AG09319 (cell line): ENCODE data around the gene MRFAP1.

Experiments
- DNase-seq: peaks from one replicate; pipeline ENCODE4 v3.0.0-alpha.2; 2010; ENCODE audit warnings: low read depth; ENCODE audit errors: extremely low read depth
- CTCF ChIP-seq: IDR thresholded peaks from 2 replicates; pipeline ENCODE4 v1.5.1; 2011; ENCODE audit warnings: low read depth, mild to moderate bottlenecking, inconsistent platforms, low read length, moderate library complexity

The MRFAP1 gene

GRCh38 chr4:6595897-6596537 lies 44.5 kb upstream of the MRFAP1 start:
- TF ChIP-seq CTCF, result no peak
- DNase-seq, result no peak

GRCh38 chr4:6596948-6597347 lies 43.5 kb upstream of the MRFAP1 start:
- no peak for DNase-seq
- TF ChIP-seq CTCF, result no peak

GRCh38 chr4:6598127-6598526 lies 42.4 kb upstream of the MRFAP1 start:
- no peak for DNase-seq
- TF ChIP-seq CTCF, result no peak

- no peak for TF ChIP-seq CTCF
- no peak for DNase-seq
Measured at GRCh38 chr4:6598641-6599040, 41.8 kb upstream of the MRFAP1 start.

GRCh38 chr4:6601661-6602250 lies 38.7 kb upstream of the MRFAP1 start:
- no peak for TF ChIP-seq CTCF
- no peak for DNase-seq

- no peak for TF ChIP-seq CTCF
- no peak for DNase-seq
Measured at GRCh38 chr4:6602289-6602688, 38.2 kb upstream of the MRFAP1 start.

GRCh38 chr4:6603128-6603527 lies 37.4 kb upstream of the MRFAP1 start:
- no peak for TF ChIP-seq CTCF
- no peak for DNase-seq
